H54 (cell line): ENCODE data around the gene SLC25A41.
"Not testable (repeated sequence)": the region's sequence is repeated elsewhere in the genome, so short reads cannot be mapped to it uniquely, and the experiment has no call there.

ENCODE experiments used
- DNase-seq: peaks from one replicate; pipeline ENCODE4 v3.0.0; 2011; ENCODE audit warnings: low spot score, mixed read lengths; ENCODE audit not compliant: insufficient read length
- FAIRE-seq: peaks from 3 replicates; lab custom pipeline; 2011; peaks lifted over from hg19 to GRCh38; lab: Jason Lieb, UNC
- POLR2A ChIP-seq: IDR thresholded peaks from 2 replicates; pipeline ENCODE4 v1.6.1; 2011; ENCODE audit warnings: low read depth, mild to moderate bottlenecking, low read length

Gene SLC25A41

GRCh38 chr19:6414793-6415590 lies 18.6 kb downstream of the SLC25A41 start:
- DNase-seq: no peak
- no peak for TF ChIP-seq POLR2A
- FAIRE-seq: no peak

GRCh38 chr19:6413721-6414643 lies 19.6 kb downstream of the SLC25A41 start:
- FAIRE-seq (no peak), DNase-seq (no peak)
- TF ChIP-seq POLR2A: no peak

- no peak for TF ChIP-seq POLR2A
- DNase-seq: no peak
- FAIRE-seq: no peak
Measured at GRCh38 chr19:6413291-6413690, 20.3 kb downstream of the SLC25A41 start.

GRCh38 chr19:6412447-6413091 lies 21.0 kb downstream of the SLC25A41 start:
- DNase-seq (peak; percentile 56), FAIRE-seq (no peak)
- no peak for TF ChIP-seq POLR2A

- no peak for FAIRE-seq
- TF ChIP-seq POLR2A: no peak
Measured at GRCh38 chr19:6412061-6412446, 21.5 kb downstream of the SLC25A41 start.

GRCh38 chr19:6409346-6409745 lies 24.2 kb downstream of the SLC25A41 start:
- no peak for TF ChIP-seq POLR2A
- DNase-seq (no peak), FAIRE-seq (no peak)

More at GRCh38 chr19:6412061-6412446, 21.5 kb downstream of the SLC25A41 start:
- no peak for DNase-seq

- no peak for DNase-seq
- TF ChIP-seq POLR2A: no peak
- no peak for FAIRE-seq
Measured at GRCh38 chr19:6406401-6406800, 27.2 kb downstream of the SLC25A41 start.

- no peak for FAIRE-seq
- DNase-seq: no peak
- no peak for TF ChIP-seq POLR2A
Measured at GRCh38 chr19:6402837-6403608, 30.5 kb downstream of the SLC25A41 start.

- FAIRE-seq: no peak
- no peak for DNase-seq
- TF ChIP-seq POLR2A: no peak
Measured at GRCh38 chr19:6402058-6402457, 31.5 kb downstream of the SLC25A41 start.

- DNase-seq, FAIRE-seq: not testable (repeated sequence)
Measured at GRCh38 chr19:6400062-6400944, 33.3 kb downstream of the SLC25A41 start.

GRCh38 chr19:6396305-6396704 lies 37.3 kb downstream of the SLC25A41 start:
- no peak for TF ChIP-seq POLR2A
- DNase-seq (no peak), FAIRE-seq (no peak)

- no peak for FAIRE-seq
- no peak for DNase-seq
Measured at GRCh38 chr19:6394831-6395230, 38.7 kb downstream of the SLC25A41 start.

GRCh38 chr19:6393983-6394412 lies 39.6 kb downstream of the SLC25A41 start:
- FAIRE-seq (no peak), DNase-seq (no peak)
- TF ChIP-seq POLR2A: no peak

More at GRCh38 chr19:6394831-6395230, 38.7 kb downstream of the SLC25A41 start:
- no peak for TF ChIP-seq POLR2A
